IMR-90 (cell line): ENCODE measurements around the gene NXN. TPM values are rescaled to one million over a fixed set of nuclear protein-coding genes. Genes with fewer than 3 reads are reported as not detected.

Experiments
- ATAC-seq: fragments of 200-7000 bp; cut with Tn5 transposase; 2 replicates; pipeline ENCODE4 v1.9.1; 2020; ENCODE audit warnings: low read depth, mild to moderate bottlenecking, moderate library complexity
- BruUV-seq: library from RNA; stranded (reverse); fragments of 400-500 nt; replicated peaks from 2 replicates; lab custom pipeline; 2021; lab: Mats Ljungman, UMichigan
- CTCF ChIA-PET: fragments of 300-600 bp; formaldehyde crosslinking; extraction: SDS; loops from one replicate; lab custom pipeline; 2021; ENCODE audit warnings: antibody characterized with exemption; lab: Yijun Ruan, JAX
- POLR2A ChIA-PET: fragments of 300-600 bp; sonication (Branson Sonifier 250); formaldehyde crosslinking; loops from one replicate; lab custom pipeline; 2022; ENCODE audit warnings: antibody characterized with exemption; ENCODE audit not compliant: unreplicated experiment; lab: Charles Lee
- DNase-seq: peaks from one replicate; pipeline ENCODE4 v3.0.0; 2013
- H2AFZ ChIP-seq: replicated peaks from 2 replicates; pipeline ENCODE3; 2013; ENCODE audit warnings: low read length, mild to moderate bottlenecking; ENCODE audit not compliant: poor library complexity
- H2AK5ac ChIP-seq: 2 replicates; pipeline ENCODE4 v1.6.1; 2013; ENCODE audit warnings: low read depth, low read length, inconsistent platforms
- H2AK9ac ChIP-seq: replicated peaks from 2 replicates; pipeline ENCODE3; 2013; ENCODE audit warnings: mild to moderate bottlenecking, low read depth, low read length, moderate library complexity; ENCODE audit not compliant: poor library complexity
- H2BK120ac ChIP-seq: 2 replicates; pipeline ENCODE4 v1.6.1; 2013; ENCODE audit warnings: low read depth, low read length, inconsistent platforms
- H2BK15ac ChIP-seq: 3 replicates; pipeline ENCODE4 v1.6.1; 2013; ENCODE audit warnings: low read depth, low read length, inconsistent platforms
- H2BK20ac ChIP-seq: 2 replicates; pipeline ENCODE4 v1.6.1; 2013; ENCODE audit warnings: low read depth, mild to moderate bottlenecking, inconsistent platforms, low read length, moderate library complexity
- H2BK5ac ChIP-seq: 2 replicates; pipeline ENCODE4 v1.6.1; 2013; ENCODE audit warnings: mild to moderate bottlenecking, low read depth, low read length, inconsistent platforms; ENCODE audit not compliant: poor library complexity, severe bottlenecking
- H3K14ac ChIP-seq: replicated peaks from 2 replicates; pipeline ENCODE4 v1.6.1; 2013; ENCODE audit warnings: low read depth, low read length, inconsistent platforms
- H3K18ac ChIP-seq: 2 replicates; pipeline ENCODE4 v1.6.1; 2013; ENCODE audit warnings: low read depth, low read length, control low read depth
- H3K23ac ChIP-seq: 2 replicates; pipeline ENCODE4 v1.6.1; 2013; ENCODE audit warnings: low read depth, low read length, inconsistent platforms
- H3K27ac ChIP-seq: 2 replicates; pipeline ENCODE4 v1.5.1; 2013; ENCODE audit warnings: mild to moderate bottlenecking, control low read depth, low read length; ENCODE audit not compliant: insufficient read depth
- H3K27me3 ChIP-seq: 2 replicates; pipeline ENCODE4 v1.6.1; 2013; ENCODE audit warnings: low read length; ENCODE audit not compliant: control insufficient read depth, insufficient read depth
- H3K36me3 ChIP-seq: 2 replicates; pipeline ENCODE4 v1.6.1; 2013; ENCODE audit warnings: low read length, mixed read lengths; ENCODE audit not compliant: control insufficient read depth, insufficient read depth
- H3K4ac ChIP-seq: 2 replicates; pipeline ENCODE4 v1.6.1; 2013; ENCODE audit warnings: low read depth, low read length, inconsistent platforms
- H3K4me1 ChIP-seq: 2 replicates; pipeline ENCODE4 v1.6.1; 2013; ENCODE audit warnings: low read length, mixed read lengths; ENCODE audit not compliant: control insufficient read depth, insufficient read depth
- H3K4me2 ChIP-seq: 2 replicates; pipeline ENCODE4 v1.6.1; 2013; ENCODE audit warnings: low read depth, mild to moderate bottlenecking, control low read depth, low read length, moderate library complexity
- H3K4me3 ChIP-seq: 2 replicates; pipeline ENCODE4 v1.5.1; 2013; ENCODE audit warnings: low read depth, mild to moderate bottlenecking, control low read depth, low read length, moderate library complexity; ENCODE audit not compliant: insufficient read depth
- H3K56ac ChIP-seq: 2 replicates; pipeline ENCODE4 v1.6.1; 2013; ENCODE audit warnings: low read length, inconsistent platforms; ENCODE audit not compliant: insufficient read depth; ENCODE audit errors: extremely low read depth
- H3K79me1 ChIP-seq, 2 experiments: 2 replicates each; pipeline ENCODE4 v1.6.1; 2013; ENCODE audit warnings: low read length in 2 of 2, inconsistent platforms in 1 of 2, low read depth in 1 of 2
- H3K9ac ChIP-seq: 2 replicates; pipeline ENCODE4 v1.6.1; 2013; ENCODE audit warnings: low read depth, low read length, control low read depth
- H3K9me1 ChIP-seq: 2 replicates; pipeline ENCODE4 v1.6.1; 2013; ENCODE audit warnings: low read length, inconsistent platforms; ENCODE audit not compliant: insufficient read depth
- H3K9me3 ChIP-seq: 2 replicates; pipeline ENCODE4 v1.6.1; 2013; ENCODE audit warnings: low read length; ENCODE audit not compliant: control insufficient read depth, insufficient read depth
- H4K20me1 ChIP-seq: 2 replicates; pipeline ENCODE4 v1.6.1; 2013; ENCODE audit warnings: low read length, inconsistent platforms; ENCODE audit not compliant: insufficient read depth
- H4K5ac ChIP-seq: 2 replicates; pipeline ENCODE4 v1.6.1; 2013; ENCODE audit warnings: mild to moderate bottlenecking, low read depth, low read length, control low read depth
- H4K8ac ChIP-seq, 2 experiments: 2 replicates each; pipeline ENCODE4 v1.6.1; 2013; ENCODE audit warnings: low read depth in 2 of 2, low read length in 2 of 2, control low read depth in 1 of 2, inconsistent platforms in 1 of 2
- H4K91ac ChIP-seq: 2 replicates; pipeline ENCODE4 v1.6.1; 2013; ENCODE audit warnings: low read depth, low read length, inconsistent platforms; ENCODE audit not compliant: insufficient read depth
- SMC3 ChIP-seq: fragments of 150-350 bp; IDR thresholded peaks from 2 replicates; pipeline ENCODE4 v1.6.1; 2016; ENCODE audit warnings: low read depth, mild to moderate bottlenecking, antibody characterized with exemption, low read length, moderate library complexity
- WGBS, 2 experiments: methylation state at CpG; one replicate each; pipeline versions ENCODE4 v1.1.5 to v1.1.7; 2013; ENCODE audit warnings: missing lambda C conversion rate in 2 of 2; ENCODE audit not compliant: insufficient read length in 1 of 2; ENCODE audit errors: extremely low coverage in 2 of 2; 5-methylcytosine and 5-hydroxymethylcytosine counted together
- dilution Hi-C: fragments of 300-500 bp; cut with HindIII; formaldehyde crosslinking; loops from one replicate; pipeline ENCODE4 v1.14.3; 2018; ENCODE audit warnings: low sequenced_read_pairs; ENCODE audit not compliant: unreplicated experiment
- in situ Hi-C: fragments of 300-500 bp; cut with MboI; formaldehyde crosslinking; loops from 3 replicates; pipeline ENCODE4 v1.14.3; 2019; ENCODE audit warnings: low sequenced_read_pairs, inconsistent platforms, mixed read lengths
- intact Hi-C: fragments of 100-400 bp; cut with micrococcal nuclease; formaldehyde crosslinking; loops from 2 replicates; pipeline ENCODE4 v1.10.0; 2022
- polyA plus RNA-seq, 3 experiments: library from polyadenylated mRNA; depleted of rRNA; stranded (reverse); fragments of >200 nt; gene quantifications; 2 replicates each; pipeline ENCODE4 v1.2.3, GENCODE V29; 2012; ENCODE audit warnings: low replicate concordance in 1 of 3
- total RNA-seq: library from RNA; depleted of rRNA; stranded (reverse); fragments of >200 nt; gene quantifications from 2 replicates; pipeline ENCODE4 v1.2.3, GENCODE V29; 2012

The NXN gene
- total and polyA plus RNA-seq, 2 of the 4 experiments (the other 2 are of a cell fraction), result 52.5 to 116 TPM

GRCh38 chr17:814371-814770, 165.2 kb downstream of the NXN start:
- DNase-seq (no peak), ATAC-seq (0 out of 2 replicates have a peak, but pooled peaks have one; percentile 6)
- H2BK120ac ChIP-seq, result no peak overlapping the region
- ChIA-PET POLR2A (no interaction called here), CTCF (interaction anchor here (0.6 kb wide), 1 partner anchor 165 kb away, joined by 3 read pairs; the partner anchor contains the start of gene NXN)
- H3K9ac ChIP-seq, result no peak overlapping the region
- no peak overlapping the region for H3K27ac ChIP-seq
- no peak overlapping the region for H4K8ac ChIP-seq
- H2BK5ac ChIP-seq, result no peak overlapping the region
- intact Hi-C loops (no loop called here), dilution Hi-C loops (no loop called here), in situ Hi-C loops (no loop called here)
- no peaks in the 10 kb centered on the region for H3K27me3 ChIP-seq
- no peak overlapping the region for H2BK20ac ChIP-seq
- peaks cover 43% of the 10 kb centered on the region for H4K20me1 ChIP-seq
- H3K4ac ChIP-seq, result no peak overlapping the region
- H3K9me1 ChIP-seq, result peaks cover 14% of the 10 kb centered on the region; the same call in 1 of the 2 replicates
- no peak overlapping the region for H3K4me3 ChIP-seq
- no peaks in the 10 kb centered on the region for H3K4me1 ChIP-seq
- BruUV-seq, result no TSS peak
- H2AK5ac ChIP-seq, result no peak overlapping the region
- H2AFZ ChIP-seq, result peak overlapping the region; percentile 14
- no peaks in the 10 kb centered on the region for H3K9me3 ChIP-seq
- TF ChIP-seq SMC3, result no peak
- WGBS, 2 experiments, result 100% methylated on average over 4 of the region's 20 CpGs; no CpG with 5 or more reads in 1 of the 2 experiments
- H2AK9ac ChIP-seq, result peak overlapping the region; percentile 42
- no peak overlapping the region for H4K91ac ChIP-seq
- H3K4me2 ChIP-seq, result no peak overlapping the region
- H3K18ac ChIP-seq, result no peak overlapping the region
- no peak overlapping the region for H2BK15ac ChIP-seq
- H3K79me1 ChIP-seq, result peaks cover 12 to 29% of the 10 kb centered on the region in 2 experiments
- no peak overlapping the region for H3K14ac ChIP-seq
- H3K56ac ChIP-seq, result no peak overlapping the region
- no peak overlapping the region for H4K5ac ChIP-seq
- peaks cover 64% of the 10 kb centered on the region for H3K36me3 ChIP-seq
- H3K23ac ChIP-seq, result no peak overlapping the region
